Activated CD4-positive, alpha-beta T cell treated with anti-CD3 and anti-CD28 coated beads, Interleukin-2, amount 10 ng/mL, durations not matched to agents 24 days and 14 days (primary cell): ENCODE data around the gene RAB18. TPM values are rescaled to one million over a fixed set of nuclear protein-coding genes. Genes with fewer than 3 reads are reported as not detected.
"Not testable (repeated sequence)": the region's sequence is repeated elsewhere in the genome, so short reads cannot be mapped to it uniquely, and the experiment has no call there.

Experiments used
- DNase-seq: peaks from one replicate; pipeline ENCODE4 v3.0.0; 2022
- H3K27ac Mint-ChIP-seq: one replicate; pipeline ENCODE4 v1.8.0; 2022; ENCODE audit warnings: mild to moderate bottlenecking, mixed read lengths
- H3K27me3 Mint-ChIP-seq: one replicate; pipeline ENCODE4 v1.8.0; 2022; ENCODE audit warnings: mixed read lengths
- H3K36me3 Mint-ChIP-seq: one replicate; pipeline ENCODE4 v1.8.0; 2022; ENCODE audit warnings: low read depth, mild to moderate bottlenecking, mixed read lengths
- H3K4me1 Mint-ChIP-seq: one replicate; pipeline ENCODE4 v1.8.0; 2021; ENCODE audit warnings: mixed read lengths
- H3K4me3 Mint-ChIP-seq: one replicate; pipeline ENCODE4 v1.8.0; 2022; ENCODE audit warnings: mild to moderate bottlenecking, moderate library complexity, mixed read lengths
- H3K9me3 Mint-ChIP-seq: one replicate; pipeline ENCODE4 v1.8.0; 2021; ENCODE audit warnings: mixed read lengths
- intact Hi-C: fragments of 100-400 bp; cut with micrococcal nuclease; formaldehyde crosslinking; loops from one replicate; pipeline ENCODE4 v1.15.1; 2023
- total RNA-seq: library from RNA; stranded (reverse); gene quantifications from 2 replicates; pipeline ENCODE4 v1.2.3, GENCODE V29; 2022

Gene RAB18
- total RNA-seq, 1 donor from 2014 or later: 58.3 TPM

DNA sequence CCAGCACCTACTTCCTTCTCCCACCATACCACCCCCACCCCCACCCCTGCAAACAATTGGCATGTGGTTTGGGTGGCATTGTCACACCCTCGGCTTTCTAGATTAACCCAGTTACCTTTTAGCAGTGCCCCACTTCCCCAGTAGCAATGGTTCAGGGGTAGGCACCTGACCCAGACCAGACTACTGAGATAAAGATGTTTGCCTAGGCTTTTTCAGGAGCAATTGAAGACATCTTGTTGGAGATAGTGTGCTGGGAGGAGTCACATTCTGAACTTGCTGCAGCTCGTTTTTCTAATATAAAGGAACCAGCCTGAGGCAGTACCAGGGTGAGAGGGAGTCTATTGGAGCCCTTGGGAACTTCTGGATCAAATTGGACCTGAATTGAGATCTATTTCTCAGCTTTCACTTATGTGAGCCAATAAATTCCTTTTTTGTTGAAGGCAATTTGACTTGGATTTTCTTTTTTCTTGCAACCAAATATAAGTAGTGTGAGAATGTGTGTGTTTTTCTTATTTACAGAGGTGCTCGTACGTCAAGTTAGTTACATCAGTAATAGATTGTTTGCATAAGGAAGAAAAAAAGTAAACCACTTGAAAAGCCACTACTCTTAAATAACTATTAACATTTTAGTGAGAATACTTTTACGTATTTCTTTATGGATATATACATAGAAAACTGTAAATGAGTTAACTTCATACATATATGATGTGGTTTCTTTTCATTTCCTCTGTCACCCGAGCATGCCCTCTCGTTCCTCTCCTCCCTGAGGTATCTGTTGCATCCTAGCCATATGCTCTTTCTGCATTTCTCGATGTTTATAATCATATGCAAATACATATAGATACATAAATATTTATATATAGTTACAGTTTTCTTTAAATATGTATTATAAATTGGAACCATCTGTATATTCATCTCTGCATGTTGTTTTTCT lies 38.0 kb downstream of the RAB18 start:
- Mint-ChIP-seq H3K27ac (no peak overlapping the region), H3K4me3 (no peak overlapping the region), H3K36me3 (peaks cover 35% of the 10 kb centered on the region), H3K9me3 (no peaks in the 10 kb centered on the region), H3K4me1 (peaks cover 16% of the 10 kb centered on the region), H3K27me3 (no peaks in the 10 kb centered on the region)
- no peak for DNase-seq
- intact Hi-C loops: no loop called here

DNA sequence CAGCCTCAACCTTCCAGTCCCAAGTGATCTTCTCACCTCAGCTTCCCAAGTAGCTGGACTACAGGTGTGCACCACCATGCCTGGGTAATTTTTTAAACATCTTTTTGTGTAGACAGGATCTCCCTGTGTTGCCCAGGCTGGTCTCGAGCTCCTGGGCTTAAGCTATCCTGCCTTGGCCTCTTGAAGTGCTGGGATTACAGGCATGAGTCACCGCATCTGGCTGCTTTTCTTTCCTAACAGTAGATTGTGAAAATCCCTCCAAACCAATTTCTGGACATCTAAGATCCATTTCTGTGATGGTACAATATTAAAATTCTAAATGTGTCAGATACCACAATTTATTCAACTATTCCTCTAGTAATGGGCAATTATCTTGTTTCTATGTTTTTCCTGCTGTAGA lies 38.7 kb downstream of the RAB18 start:
- Mint-ChIP-seq H3K27me3 (no peaks in the 10 kb centered on the region), H3K36me3 (peaks cover 31% of the 10 kb centered on the region), H3K4me1 (peaks cover 14% of the 10 kb centered on the region), H3K27ac (no peak overlapping the region), H3K4me3 (no peak overlapping the region), H3K9me3 (no peaks in the 10 kb centered on the region)
- DNase-seq: no peak
- intact Hi-C loops: no loop called here

DNA sequence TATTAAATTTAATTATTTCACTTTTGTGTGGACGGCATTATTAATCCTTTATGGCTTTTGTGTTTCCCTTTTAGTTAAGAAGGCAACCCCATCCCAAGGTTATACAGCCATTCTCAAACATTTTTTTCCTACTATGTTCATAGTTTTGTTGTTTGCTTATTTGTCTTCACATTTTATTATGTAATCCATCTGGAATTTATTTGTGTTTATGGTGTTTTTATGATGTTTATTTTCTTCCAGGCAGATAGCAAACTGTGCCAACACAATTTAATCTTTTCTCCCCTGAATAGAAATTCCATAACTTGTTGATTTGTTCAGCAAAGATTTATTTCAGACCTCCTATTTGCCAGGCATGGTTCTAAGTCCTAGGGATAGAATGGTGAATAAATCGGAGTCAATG lies 42.9 kb downstream of the RAB18 start:
- Mint-ChIP-seq H3K27ac (no peak overlapping the region), H3K4me1 (peaks cover 4% of the 10 kb centered on the region), H3K27me3 (no peaks in the 10 kb centered on the region), H3K9me3 (no peaks in the 10 kb centered on the region), H3K4me3 (no peak overlapping the region), H3K36me3 (peaks cover 15% of the 10 kb centered on the region)
- intact Hi-C loops: no loop called here
- DNase-seq: no peak

DNA sequence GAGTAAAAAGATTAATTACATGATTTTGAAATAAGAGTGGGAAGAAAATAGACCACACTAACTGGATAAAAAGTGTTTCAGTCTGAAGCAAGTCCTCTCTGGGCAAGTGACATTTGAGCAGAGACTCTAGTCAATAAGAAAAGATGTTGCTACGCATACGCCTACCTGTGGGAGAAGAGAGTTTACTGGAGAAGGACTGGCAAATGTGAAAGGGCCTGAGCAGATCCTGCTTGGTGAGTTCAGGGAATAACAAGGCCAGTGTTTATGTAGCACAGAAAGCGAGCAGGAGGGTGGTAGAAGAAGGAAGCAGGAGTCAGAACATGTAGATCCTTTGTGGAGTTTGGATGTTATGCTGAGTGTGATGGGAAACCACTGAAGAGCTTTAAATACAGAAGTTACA lies 43.4 kb downstream of the RAB18 start:
- DNase-seq: no peak
- H3K27me3 Mint-ChIP-seq: no peaks in the 10 kb centered on the region
- H3K36me3 Mint-ChIP-seq: peaks cover 12% of the 10 kb centered on the region
- no peak overlapping the region for H3K4me3 Mint-ChIP-seq
- H3K9me3 Mint-ChIP-seq: no peaks in the 10 kb centered on the region
- H3K27ac Mint-ChIP-seq: no peak overlapping the region
- intact Hi-C loops: no loop called here
- peaks cover 3% of the 10 kb centered on the region for H3K4me1 Mint-ChIP-seq

DNA sequence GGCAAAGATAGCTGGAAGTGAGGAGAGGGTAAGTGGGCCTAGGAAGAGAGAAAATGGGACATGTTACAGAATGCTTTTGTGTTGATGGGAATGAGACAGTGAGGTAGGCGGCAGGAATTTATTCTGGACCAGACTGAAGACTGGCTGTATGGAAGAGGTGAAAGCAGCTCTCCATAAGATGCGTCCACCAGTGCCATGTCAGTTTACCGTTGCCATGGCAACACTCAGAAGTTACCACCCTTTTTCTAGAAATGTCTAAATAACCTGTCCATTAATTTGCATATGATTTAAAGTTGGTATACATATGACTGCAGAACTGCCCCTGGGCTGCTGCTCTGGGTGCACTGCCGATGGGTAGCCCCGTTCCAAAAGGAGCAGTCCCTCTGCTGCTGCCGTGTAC lies 46.7 kb downstream of the RAB18 start:
- no peak overlapping the region for H3K27ac Mint-ChIP-seq
- intact Hi-C loops: no loop called here
- peaks cover 3% of the 10 kb centered on the region for H3K36me3 Mint-ChIP-seq
- H3K9me3 Mint-ChIP-seq: no peaks in the 10 kb centered on the region
- no peak overlapping the region for H3K4me3 Mint-ChIP-seq
- H3K27me3 Mint-ChIP-seq: no peaks in the 10 kb centered on the region
- no peaks in the 10 kb centered on the region for H3K4me1 Mint-ChIP-seq
- DNase-seq: no peak

DNA sequence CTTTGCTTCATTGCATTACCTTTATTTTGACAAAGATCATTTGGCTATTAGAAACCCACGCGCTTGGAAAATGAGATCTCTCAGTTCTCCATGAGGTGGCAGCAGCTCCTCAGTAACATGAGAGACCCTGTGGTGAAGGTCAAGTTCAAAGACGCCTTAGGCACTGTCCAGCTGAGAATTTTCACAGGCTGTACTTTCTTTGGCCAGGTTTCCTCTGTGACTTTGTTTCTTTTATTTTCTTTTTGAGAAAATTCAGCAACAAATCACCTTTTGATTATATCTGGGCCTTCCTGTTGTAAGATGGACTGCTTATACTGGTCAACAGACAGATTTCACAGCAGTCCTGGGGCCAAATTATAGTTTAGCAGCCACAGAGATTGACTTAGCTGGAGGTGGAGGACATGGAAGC lies 54.5 kb downstream of the RAB18 start:
- H3K4me3 Mint-ChIP-seq: no peak overlapping the region
- intact Hi-C loops: loop anchor here (1.0 kb wide), 3 partner anchors 98 to 683 kb away; no protein-coding TSS in a partner anchor
- H3K27me3 Mint-ChIP-seq: peaks cover 7% of the 10 kb centered on the region
- H3K36me3 Mint-ChIP-seq: no peaks in the 10 kb centered on the region
- no peaks in the 10 kb centered on the region for H3K9me3 Mint-ChIP-seq
- no peaks in the 10 kb centered on the region for H3K4me1 Mint-ChIP-seq
- peak; percentile 83 for DNase-seq
- H3K27ac Mint-ChIP-seq: no peak overlapping the region

DNA sequence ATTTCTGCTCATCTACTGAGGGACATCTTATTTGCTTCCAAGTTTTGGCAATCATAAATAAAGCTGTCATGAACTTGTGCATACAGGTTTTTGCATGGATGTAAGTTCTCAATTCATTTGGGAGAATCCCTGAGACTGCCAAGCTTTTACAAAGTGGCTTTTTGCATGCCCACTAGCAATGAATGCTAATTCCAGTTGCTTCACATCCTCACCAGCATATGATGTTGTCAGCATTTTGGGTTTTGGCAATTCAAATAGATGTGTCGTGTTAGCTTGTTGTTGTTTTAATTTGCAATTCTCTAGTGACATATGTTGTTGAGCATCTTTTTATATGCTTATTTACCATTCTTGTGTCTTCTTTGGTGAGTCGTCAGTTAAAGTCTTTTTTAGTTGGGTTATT lies 57.2 kb downstream of the RAB18 start:
- Mint-ChIP-seq H3K36me3 (no peaks in the 10 kb centered on the region), H3K4me3 (no peak overlapping the region), H3K9me3 (peaks cover 1% of the 10 kb centered on the region), H3K4me1 (peaks cover 14% of the 10 kb centered on the region), H3K27me3 (peaks cover 7% of the 10 kb centered on the region), H3K27ac (no peak overlapping the region)
- intact Hi-C loops: no loop called here
- no peak for DNase-seq

DNA sequence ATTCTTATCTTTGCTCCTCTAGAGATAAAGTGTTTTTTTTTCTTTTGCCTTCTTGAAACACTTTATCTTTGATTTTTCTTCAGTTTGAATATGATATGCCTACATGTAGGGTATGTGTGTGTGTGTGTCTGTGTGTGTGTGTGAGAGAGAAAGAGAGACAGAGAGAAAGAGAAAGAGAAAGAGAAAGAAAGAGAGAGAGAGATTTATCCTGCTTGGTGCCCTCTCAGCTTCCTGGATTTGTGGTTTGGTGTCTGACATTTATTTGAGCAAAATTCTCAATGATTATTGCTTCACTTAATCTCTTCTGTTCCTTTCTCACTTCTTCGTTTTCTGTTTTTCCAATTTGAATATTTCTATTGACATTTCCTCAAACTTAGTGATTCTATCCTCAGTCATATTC lies 60.3 kb downstream of the RAB18 start:
- peak; percentile 69 for DNase-seq
- Mint-ChIP-seq H3K9me3 (peaks cover 4% of the 10 kb centered on the region), H3K4me3 (peak overlapping the region; percentile 57), H3K27ac (peak overlapping the region; percentile 42), H3K4me1 (peaks cover 28% of the 10 kb centered on the region), H3K36me3 (peaks cover 2% of the 10 kb centered on the region), H3K27me3 (peaks cover 10% of the 10 kb centered on the region)
- intact Hi-C loops: no loop called here

DNA sequence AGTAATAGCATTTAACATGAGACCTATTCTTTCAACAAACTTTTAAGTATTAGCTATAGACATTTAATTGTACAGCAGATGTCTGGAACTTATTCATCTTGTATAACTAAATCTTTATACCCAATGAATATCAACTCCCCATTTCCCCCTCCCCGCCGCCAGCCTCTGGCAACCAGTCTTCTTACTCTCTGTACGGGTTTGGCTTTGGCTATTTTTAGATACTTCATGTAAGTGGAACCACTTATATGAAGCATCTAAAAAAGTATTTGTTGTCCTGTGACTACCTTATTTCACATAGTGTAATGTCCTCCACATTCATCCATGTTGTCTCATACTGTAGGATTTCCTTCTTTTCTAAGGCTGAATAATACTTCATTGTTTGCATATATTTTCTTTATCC lies 60.8 kb downstream of the RAB18 start:
- H3K27me3 Mint-ChIP-seq: peaks cover 8% of the 10 kb centered on the region
- no peak for DNase-seq
- H3K4me3 Mint-ChIP-seq: peak overlapping the region; percentile 57
- peaks cover 2% of the 10 kb centered on the region for H3K36me3 Mint-ChIP-seq
- peak overlapping the region; percentile 34 for H3K27ac Mint-ChIP-seq
- peaks cover 28% of the 10 kb centered on the region for H3K4me1 Mint-ChIP-seq
- intact Hi-C loops: no loop called here
- peaks cover 4% of the 10 kb centered on the region for H3K9me3 Mint-ChIP-seq

DNA sequence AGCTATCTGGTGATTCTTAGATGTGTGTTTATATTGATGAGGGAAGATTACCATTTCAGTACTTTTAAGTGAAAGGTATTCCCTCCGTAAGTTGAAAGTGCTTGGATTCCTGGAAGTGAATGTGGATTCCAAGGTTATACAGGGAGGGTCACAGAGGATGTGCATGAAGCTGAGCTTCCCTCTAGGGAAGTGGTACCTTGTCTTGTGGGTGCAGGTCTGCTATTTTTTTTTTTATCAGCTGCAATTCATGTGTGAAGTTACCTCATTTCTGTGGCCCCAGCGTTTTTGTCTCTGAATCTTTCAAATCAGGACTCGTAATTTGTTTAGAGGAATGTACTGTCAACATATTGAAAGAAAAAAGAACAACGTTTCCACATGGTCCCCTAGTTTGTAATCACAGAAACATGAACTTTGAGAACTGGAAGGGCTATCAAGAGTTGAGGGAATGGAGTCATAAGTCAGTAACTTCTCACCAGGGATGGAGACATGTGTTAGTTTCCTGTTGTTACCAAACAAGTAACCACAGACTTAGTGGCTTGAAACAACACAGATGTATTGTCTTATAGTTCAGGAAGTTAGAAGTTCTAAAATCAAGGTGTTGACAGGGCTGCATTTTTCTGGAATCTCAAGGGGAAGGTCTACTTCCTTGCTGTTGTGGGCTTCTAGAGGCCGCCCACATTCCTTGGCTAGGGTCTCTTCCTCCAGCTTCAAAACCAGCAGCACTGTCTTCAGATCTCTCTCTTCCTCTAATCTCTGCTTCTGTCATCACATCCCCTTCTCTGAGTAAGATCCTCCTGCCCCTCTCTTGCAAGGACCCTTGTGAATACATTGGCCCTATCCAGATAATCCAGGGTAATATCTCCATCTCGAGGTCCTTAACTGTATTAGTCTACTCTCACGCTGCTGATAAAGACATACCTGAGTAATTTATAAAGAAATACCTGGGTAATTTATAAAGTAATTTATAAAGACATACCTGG lies 64.4 kb downstream of the RAB18 start:
- H3K36me3 Mint-ChIP-seq: peaks cover 2% of the 10 kb centered on the region
- H3K27ac Mint-ChIP-seq: peak overlapping the region; percentile 20
- peak overlapping the region; percentile 18 for H3K4me3 Mint-ChIP-seq
- H3K9me3 Mint-ChIP-seq: peaks cover 4% of the 10 kb centered on the region
- intact Hi-C loops: no loop called here
- peaks cover 28% of the 10 kb centered on the region for H3K4me1 Mint-ChIP-seq
- H3K27me3 Mint-ChIP-seq: peaks cover 3% of the 10 kb centered on the region
- DNase-seq: peak; percentile 66

DNA sequence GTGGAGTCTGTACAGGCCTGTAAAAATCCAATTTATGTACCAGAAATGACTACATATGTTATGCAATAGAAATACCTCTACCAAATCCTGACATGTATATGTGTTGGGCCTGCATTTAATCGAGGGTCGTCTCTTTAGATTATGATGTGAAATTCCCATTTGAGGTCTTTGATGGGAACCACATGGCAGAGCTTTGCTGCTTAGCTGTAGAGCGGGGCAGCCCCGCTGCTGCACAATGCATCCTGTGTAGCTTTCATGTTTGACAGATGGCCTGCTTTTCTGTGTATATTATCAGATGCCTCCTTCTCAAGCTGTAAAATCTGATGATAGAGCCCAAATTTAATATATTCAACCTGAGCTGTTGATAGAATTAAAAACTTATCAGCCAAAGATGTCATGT lies 65.8 kb downstream of the RAB18 start:
- Mint-ChIP-seq H3K27ac (no peak overlapping the region), H3K4me1 (peaks cover 17% of the 10 kb centered on the region), H3K36me3 (peaks cover 2% of the 10 kb centered on the region), H3K9me3 (peaks cover 4% of the 10 kb centered on the region), H3K27me3 (peaks cover 3% of the 10 kb centered on the region), H3K4me3 (no peak overlapping the region)
- intact Hi-C loops: no loop called here
- no peak for DNase-seq

DNA sequence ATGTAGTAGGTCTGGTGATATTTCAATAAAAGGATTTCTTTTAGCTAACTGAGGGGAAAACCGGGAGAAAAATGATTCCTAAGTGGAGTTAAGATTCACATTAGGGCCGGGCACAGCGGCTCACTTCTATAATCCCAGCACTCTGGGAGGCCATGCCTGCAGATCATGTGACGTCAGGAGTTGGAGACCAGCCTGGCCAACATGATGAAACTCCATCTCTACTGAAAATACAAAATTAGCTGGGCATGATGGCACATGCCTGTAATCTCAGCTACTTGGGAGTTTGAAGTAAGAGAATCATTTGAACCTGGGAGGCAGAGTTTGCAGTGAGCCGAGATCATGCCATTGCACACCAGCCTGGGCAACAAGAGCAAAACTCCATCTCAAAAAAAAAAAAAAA lies 72.9 kb downstream of the RAB18 start:
- intact Hi-C loops, H3K9me3 Mint-ChIP-seq, H3K4me3 Mint-ChIP-seq, H3K36me3 Mint-ChIP-seq, DNase-seq, H3K4me1 Mint-ChIP-seq, H3K27me3 Mint-ChIP-seq, H3K27ac Mint-ChIP-seq: not testable (repeated sequence)

DNA sequence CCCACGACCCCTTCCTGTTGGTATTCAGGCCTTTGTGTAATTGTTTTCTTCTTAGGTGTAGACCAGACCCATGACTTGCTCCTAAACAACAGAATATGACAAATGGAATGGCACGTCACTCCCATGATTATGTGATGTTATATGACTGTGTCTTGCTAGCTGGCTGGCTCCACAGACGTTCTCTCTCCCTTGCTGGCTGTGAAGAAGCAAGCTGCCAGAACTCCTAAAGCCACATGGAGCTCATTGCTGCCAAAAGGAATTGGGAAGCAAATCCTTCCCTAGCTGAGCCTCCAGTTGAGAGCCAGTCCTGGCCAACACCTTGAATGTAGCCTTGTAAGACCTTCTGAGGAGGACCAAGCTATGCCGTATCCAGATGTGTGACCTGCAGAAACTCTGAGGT lies 74.2 kb downstream of the RAB18 start:
- Mint-ChIP-seq H3K4me1 (no peaks in the 10 kb centered on the region), H3K36me3 (no peaks in the 10 kb centered on the region), H3K27ac (no peak overlapping the region), H3K4me3 (no peak overlapping the region), H3K27me3 (peaks cover 6% of the 10 kb centered on the region), H3K9me3 (no peaks in the 10 kb centered on the region)
- DNase-seq: no peak
- intact Hi-C loops: no loop called here

DNA sequence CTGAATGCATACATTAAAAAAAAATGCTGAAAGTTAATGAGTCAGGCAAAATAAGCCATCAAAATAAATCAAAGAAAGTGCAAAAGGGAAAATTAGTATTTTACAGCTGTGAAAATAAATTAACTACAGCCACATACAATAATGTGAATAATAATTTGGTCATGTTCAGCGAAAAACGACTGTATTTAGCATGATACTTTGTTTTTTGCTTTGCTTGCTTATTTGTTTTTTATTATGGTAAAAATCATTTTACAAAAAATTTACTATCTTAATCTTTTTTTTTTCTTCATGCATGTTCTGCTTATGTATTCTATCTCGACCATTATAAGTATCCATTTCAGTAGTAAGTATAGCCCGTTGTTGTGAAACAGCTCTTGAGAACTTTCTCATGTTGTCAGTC lies 77.1 kb downstream of the RAB18 start:
- DNase-seq: no peak
- Mint-ChIP-seq H3K27me3 (peaks cover 6% of the 10 kb centered on the region), H3K27ac (no peak overlapping the region), H3K9me3 (no peaks in the 10 kb centered on the region), H3K4me1 (no peaks in the 10 kb centered on the region), H3K4me3 (no peak overlapping the region), H3K36me3 (no peaks in the 10 kb centered on the region)
- intact Hi-C loops: no loop called here
